HepG2 (cell line): ENCODE measurements around the gene NCLN. TPM values are rescaled to one million over a fixed set of nuclear protein-coding genes. Genes with fewer than 3 reads are reported as not detected.
A peak's percentile ranks its signal among the peaks of the same experiment; 100 is the strongest.

ENCODE experiments used
- ARNT ChIP-seq: fragments of 450-650 bp; IDR thresholded peaks from 2 replicates; pipeline ENCODE4 v1.6.1; 2017
- BORCS8-MEF2B ChIP-seq: sonication (generic); formaldehyde crosslinking; IDR thresholded peaks from 2 replicates; pipeline ENCODE4 v1.8.0; 2022; ENCODE audit warnings: mild to moderate bottlenecking, missing genetic modification reagents
- CHD2 ChIP-seq: IDR thresholded peaks from 2 replicates; pipeline ENCODE4 v1.6.1; 2011; ENCODE audit warnings: low read depth, low read length, improper control_type of control experiment
- GLMP ChIP-seq: sonication (generic); formaldehyde crosslinking; IDR thresholded peaks from 2 replicates; pipeline ENCODE4 v1.9.0; 2021; ENCODE audit warnings: missing genetic modification reagents, mild to moderate bottlenecking, borderline replicate concordance
- HDAC6 ChIP-seq: fragments of 200-600 bp; sonication (generic); IDR thresholded peaks from 2 replicates; pipeline ENCODE4 v1.7.0; 2017; ENCODE audit warnings: mild to moderate bottlenecking, antibody characterized with exemption, low read length, low read depth
- KLF9 ChIP-seq: IDR thresholded peaks from 2 replicates; pipeline ENCODE4 v1.6.1; 2016; ENCODE audit warnings: low read depth
- NFE2L1 ChIP-seq: sonication (generic); formaldehyde crosslinking; IDR thresholded peaks from 2 replicates; pipeline ENCODE4 v1.4.0; 2020; ENCODE audit warnings: missing genetic modification reagents, mild to moderate bottlenecking, borderline replicate concordance
- NFIC ChIP-seq: IDR thresholded peaks from 2 replicates; pipeline ENCODE4 v1.6.1; 2012; ENCODE audit warnings: mild to moderate bottlenecking, low read length, inconsistent platforms
- ONECUT2 ChIP-seq: sonication (generic); formaldehyde crosslinking; IDR thresholded peaks from 2 replicates; pipeline ENCODE4 v1.4.0; 2020; ENCODE audit warnings: missing genetic modification reagents
- PAX8 ChIP-seq: sonication (generic); formaldehyde crosslinking; IDR thresholded peaks from 2 replicates; pipeline ENCODE4 v1.8.0; 2022; ENCODE audit warnings: mild to moderate bottlenecking, missing genetic modification reagents, borderline replicate concordance
- RBM39 ChIP-seq: fragments of 200-400 bp; formaldehyde crosslinking; IDR thresholded peaks from one replicate; pipeline ENCODE4 v1.6.1; 2018; ENCODE audit warnings: antibody characterized with exemption, mild to moderate bottlenecking, low read depth, low read length; ENCODE audit not compliant: poor library complexity, severe bottlenecking
- RXRA ChIP-seq: sonication (generic); formaldehyde crosslinking; IDR thresholded peaks from 2 replicates; pipeline ENCODE4 v1.5.1; 2020; ENCODE audit warnings: missing genetic modification reagents
- ZFP36 ChIP-seq: fragments of 150-350 bp; IDR thresholded peaks from 2 replicates; pipeline ENCODE4 v1.6.1; 2018; ENCODE audit warnings: borderline replicate concordance, low read length, low read depth; ENCODE audit not compliant: partially characterized antibody
- ZNF30 ChIP-seq: sonication (generic); formaldehyde crosslinking; IDR thresholded peaks from 2 replicates; pipeline ENCODE4 v1.5.0; 2020; ENCODE audit warnings: mild to moderate bottlenecking, missing genetic modification reagents
- ZNF326 ChIP-seq: sonication (generic); formaldehyde crosslinking; IDR thresholded peaks from 2 replicates; pipeline ENCODE4 v1.4.0; 2020; ENCODE audit warnings: missing genetic modification reagents, borderline replicate concordance
- ZNF335 ChIP-seq: sonication (generic); formaldehyde crosslinking; IDR thresholded peaks from 2 replicates; pipeline ENCODE4 v1.4.0; 2020; ENCODE audit warnings: missing genetic modification reagents
- ZNF34 ChIP-seq: sonication (generic); formaldehyde crosslinking; IDR thresholded peaks from 2 replicates; pipeline ENCODE4 v1.4.0; 2020; ENCODE audit warnings: mild to moderate bottlenecking, missing genetic modification reagents, borderline replicate concordance
- ZNF430 ChIP-seq: sonication (generic); formaldehyde crosslinking; IDR thresholded peaks from 2 replicates; pipeline ENCODE4 v1.9.0; 2021; ENCODE audit warnings: mild to moderate bottlenecking, missing genetic modification reagents
- ZNF557 ChIP-seq: sonication (generic); formaldehyde crosslinking; IDR thresholded peaks from 2 replicates; pipeline ENCODE4 v1.4.0; 2020; ENCODE audit warnings: missing genetic modification reagents
- ZNF761 ChIP-seq: sonication (generic); formaldehyde crosslinking; conservative IDR thresholded peaks from 2 replicates; pipeline ENCODE4 v1.4.0; 2020; ENCODE audit warnings: mild to moderate bottlenecking, missing genetic modification reagents
- ZNF772 ChIP-seq: sonication (generic); formaldehyde crosslinking; IDR thresholded peaks from 2 replicates; pipeline ENCODE4 v1.5.0; 2020; ENCODE audit warnings: mild to moderate bottlenecking, missing genetic modification reagents
- ZNF788 ChIP-seq: sonication (generic); formaldehyde crosslinking; IDR thresholded peaks from 2 replicates; pipeline ENCODE4 v1.5.0; 2020; ENCODE audit warnings: mild to moderate bottlenecking, missing genetic modification reagents, borderline replicate concordance
- polyA plus RNA-seq, 8 experiments: library from polyadenylated mRNA; depleted of rRNA in 3 of 8; stranded (reverse) in 7 of 8; unstranded in 1 of 8; fragments of >200 nt; fragmentation: Illumina TruSeq in 4 of 8; extraction: Trizol in 4 of 8; gene quantifications; 2 replicates each; pipeline versions ENCODE4 v1.2.1 to v1.2.3, GENCODE V29; 2011 to 2016; ENCODE audit warnings: low read depth in 4 of 8, missing spikeins in 1 of 8, mixed read lengths in 1 of 8; ENCODE audit not compliant: insufficient read depth in 1 of 8
- total RNA-seq, 5 experiments: library from RNA; depleted of rRNA; stranded (reverse); fragments of >200 nt; fragmentation: Illumina TruSeq; extraction: Trizol; gene quantifications; 2 replicates each; pipeline ENCODE4 v1.2.3, GENCODE V29; 2016; ENCODE audit warnings: low read depth in 1 of 5
- TF ChIP-seq, protein P1 (sequence below): sonication (generic); formaldehyde crosslinking; IDR thresholded peaks from 2 replicates; pipeline ENCODE4 v1.4.0; 2020; ENCODE audit warnings: missing genetic modification reagents, mild to moderate bottlenecking, borderline replicate concordance
- TF ChIP-seq, protein P2 (sequence below): fragments of 450-650 bp; IDR thresholded peaks from 2 replicates; pipeline ENCODE4 v1.6.1; 2017; ENCODE audit warnings: mild to moderate bottlenecking

The NCLN gene
- total and polyA plus RNA-seq, 2 of the 13 experiments (the other 11 are each of a cell fraction or from before 2014, with no cell fraction given): 42.6 to 56.0 TPM

GRCh38 chr19:3210347-3211017 lies 24.8 kb downstream of the NCLN start (continued):
- TF ChIP-seq RXRA (CRISPR knock-in tag) (no peak; the same call in 1 of the 2 replicates), ZNF772 (CRISPR knock-in tag) (no peak), HDAC6 (no peak), ZFP36 (peak; percentile 54), ZNF557 (CRISPR knock-in tag) (no peak), ZNF761 (CRISPR knock-in tag) (no peak), CHD2 (no peak), GLMP (CRISPR knock-in tag) (no peak), RBM39 (no peak), KLF9 (no peak), NFIC (no peak), ZNF788 (CRISPR knock-in tag) (no peak), ZNF34 (no peak), ZNF30 (CRISPR knock-in tag) (no peak), ONECUT2 (CRISPR knock-in tag) (no peak), BORCS8-MEF2B (CRISPR knock-in tag) (no peak), NFE2L1 (CRISPR knock-in tag) (no peak), ZNF430 (CRISPR knock-in tag) (0 out of 2 replicates have a peak, but pooled peaks have one; percentile 33), ZNF335 (CRISPR knock-in tag) (0 out of 2 replicates have a peak, but pooled peaks have one; percentile 67), ZNF326 (CRISPR knock-in tag) (0 out of 2 replicates have a peak, but pooled peaks have one; percentile 11), PAX8 (CRISPR knock-in tag) (no peak), ARNT (no peak)
- TF ChIP-seq, protein P1, sequence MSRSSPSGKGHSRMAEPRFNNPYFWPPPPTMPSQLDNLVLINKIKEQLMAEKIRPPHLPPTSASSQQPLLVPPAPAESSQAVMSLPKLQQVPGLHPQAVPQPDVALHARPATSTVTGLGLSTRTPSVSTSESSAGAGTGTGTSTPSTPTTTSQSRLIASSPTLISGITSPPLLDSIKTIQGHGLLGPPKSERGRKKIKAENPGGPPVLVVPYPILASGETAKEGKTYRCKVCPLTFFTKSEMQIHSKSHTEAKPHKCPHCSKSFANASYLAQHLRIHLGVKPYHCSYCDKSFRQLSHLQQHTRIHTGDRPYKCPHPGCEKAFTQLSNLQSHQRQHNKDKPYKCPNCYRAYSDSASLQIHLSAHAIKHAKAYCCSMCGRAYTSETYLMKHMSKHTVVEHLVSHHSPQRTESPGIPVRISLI (CRISPR knock-in tag): no peak
- TF ChIP-seq, protein P2, sequence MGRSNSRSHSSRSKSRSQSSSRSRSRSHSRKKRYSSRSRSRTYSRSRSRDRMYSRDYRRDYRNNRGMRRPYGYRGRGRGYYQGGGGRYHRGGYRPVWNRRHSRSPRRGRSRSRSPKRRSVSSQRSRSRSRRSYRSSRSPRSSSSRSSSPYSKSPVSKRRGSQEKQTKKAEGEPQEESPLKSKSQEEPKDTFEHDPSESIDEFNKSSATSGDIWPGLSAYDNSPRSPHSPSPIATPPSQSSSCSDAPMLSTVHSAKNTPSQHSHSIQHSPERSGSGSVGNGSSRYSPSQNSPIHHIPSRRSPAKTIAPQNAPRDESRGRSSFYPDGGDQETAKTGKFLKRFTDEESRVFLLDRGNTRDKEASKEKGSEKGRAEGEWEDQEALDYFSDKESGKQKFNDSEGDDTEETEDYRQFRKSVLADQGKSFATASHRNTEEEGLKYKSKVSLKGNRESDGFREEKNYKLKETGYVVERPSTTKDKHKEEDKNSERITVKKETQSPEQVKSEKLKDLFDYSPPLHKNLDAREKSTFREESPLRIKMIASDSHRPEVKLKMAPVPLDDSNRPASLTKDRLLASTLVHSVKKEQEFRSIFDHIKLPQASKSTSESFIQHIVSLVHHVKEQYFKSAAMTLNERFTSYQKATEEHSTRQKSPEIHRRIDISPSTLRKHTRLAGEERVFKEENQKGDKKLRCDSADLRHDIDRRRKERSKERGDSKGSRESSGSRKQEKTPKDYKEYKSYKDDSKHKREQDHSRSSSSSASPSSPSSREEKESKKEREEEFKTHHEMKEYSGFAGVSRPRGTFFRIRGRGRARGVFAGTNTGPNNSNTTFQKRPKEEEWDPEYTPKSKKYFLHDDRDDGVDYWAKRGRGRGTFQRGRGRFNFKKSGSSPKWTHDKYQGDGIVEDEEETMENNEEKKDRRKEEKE: no peak
